ENCODE data around the gene TRIM7.
"Not testable (repeated sequence)": the region's sequence is repeated elsewhere in the genome, so short reads cannot be mapped to it uniquely, and the experiment has no call there.

Gene TRIM7

GRCh38 chr5:181233088-181233800 lies 28.2 kb upstream of the TRIM7 start:
- no peak for DNase-seq (ENCODE audit: low spot score)

- no peak for DNase-seq (ENCODE audit: low spot score)
These were observed 27.6 kb upstream of the TRIM7 start for GRCh38 chr5:181232593-181232992.

- no peak for DNase-seq (ENCODE audit: low spot score)
These were observed 26.4 kb upstream of the TRIM7 start for GRCh38 chr5:181231432-181231831.

- DNase-seq (ENCODE audit: low spot score): no peak
These were observed 25.6 kb upstream of the TRIM7 start for GRCh38 chr5:181230551-181230950.

GRCh38 chr5:181229996-181230395 lies 25.0 kb upstream of the TRIM7 start:
- DNase-seq (ENCODE audit: low spot score): no peak

GRCh38 chr5:181224390-181225229 lies 19.6 kb upstream of the TRIM7 start:
- no peak for DNase-seq (ENCODE audit: low spot score)

GRCh38 chr5:181223729-181224389 lies 18.9 kb upstream of the TRIM7 start:
- DNase-seq (ENCODE audit: low spot score): no peak

GRCh38 chr5:181223058-181223728 lies 18.2 kb upstream of the TRIM7 start, which contains the start of gene TRIM41:
Gene TRIM41 (plus strand): TSS chr5:181223281. CDS start chr5:181224000, 719 bp downstream.
- peak; percentile 99 for DNase-seq (ENCODE audit: low spot score)

- no peak for DNase-seq (ENCODE audit: low spot score)
These were observed 17.6 kb upstream of the TRIM7 start for GRCh38 chr5:181222630-181223057.

- peak; percentile 89 for DNase-seq (ENCODE audit: low spot score)
These were observed 17.0 kb upstream of the TRIM7 start for GRCh38 chr5:181221792-181222629.

GRCh38 chr5:181221105-181221791 lies 16.3 kb upstream of the TRIM7 start:
- no peak for DNase-seq (ENCODE audit: low spot score)

GRCh38 chr5:181220178-181220515 lies 15.2 kb upstream of the TRIM7 start:
- DNase-seq (ENCODE audit: low spot score): no peak

GRCh38 chr5:181219262-181220177 lies 14.5 kb upstream of the TRIM7 start:
- no peak for DNase-seq (ENCODE audit: low spot score)

GRCh38 chr5:181218795-181219124 lies 13.8 kb upstream of the TRIM7 start:
- no peak for DNase-seq (ENCODE audit: low spot score)

- DNase-seq (ENCODE audit: low spot score): no peak
These were observed 12.7 kb upstream of the TRIM7 start for GRCh38 chr5:181217803-181218062.

GRCh38 chr5:181217111-181217802 lies 12.3 kb upstream of the TRIM7 start:
- no peak for DNase-seq (ENCODE audit: low spot score)

- no peak for DNase-seq (ENCODE audit: low spot score)
These were observed 11.3 kb upstream of the TRIM7 start for GRCh38 chr5:181215997-181216989.

- not testable (repeated sequence) for DNase-seq (ENCODE audit: low spot score)
These were observed 9.3 kb upstream of the TRIM7 start for GRCh38 chr5:181214249-181214648.
